Suppressor macrophage treated with lipopolysaccharide for 1 hour (primary cell): ENCODE measurements around the gene CIT.
A peak's percentile ranks its signal among the peaks of the same experiment; 100 is the strongest.
"Not testable (repeated sequence)": the region's sequence is repeated elsewhere in the genome, so short reads cannot be mapped to it uniquely, and the experiment has no call there.

Experiments
- DNase-seq, 3 donors: peaks; one replicate each; pipeline ENCODE4 v3.0.0-alpha.2; 2020 to 2022

CIT gene

GRCh38 chr12:119671070-119671469 is 206.1 kb downstream of the CIT start:
- peak in 1 of 3 donors; percentile 29 for DNase-seq

- no peak for DNase-seq
These were observed 207.2 kb downstream of the CIT start for GRCh38 chr12:119669744-119670472.

GRCh38 chr12:119668324-119668841 is 208.7 kb downstream of the CIT start:
- DNase-seq = no peak

- peak; percentile 96 to 97 (median 97) for DNase-seq
These were observed 209.4 kb downstream of the CIT start, which contains the start of gene PRKAB1 for GRCh38 chr12:119667577-119668323. Gene PRKAB1, plus strand, starts transcription at chr12:119668133. Its CDS starts 112 bp downstream, at chr12:119668245.

- DNase-seq = peak; percentile 57 to 87 (median 72)
These were observed 210.1 kb downstream of the CIT start for GRCh38 chr12:119666900-119667576.

- DNase-seq = peak; percentile 50 to 69 (median 63)
These were observed 210.8 kb downstream of the CIT start for GRCh38 chr12:119666226-119666795.

GRCh38 chr12:119665164-119665929 is 211.8 kb downstream of the CIT start:
- DNase-seq = no peak

GRCh38 chr12:119664642-119665041 is 212.5 kb downstream of the CIT start:
- no peak for DNase-seq

GRCh38 chr12:119661882-119662281 is 215.2 kb downstream of the CIT start:
- DNase-seq = no peak

- peak; percentile 37 to 54 (median 49) for DNase-seq
These were observed 217.0 kb downstream of the CIT start for GRCh38 chr12:119660076-119660475.

- peak; percentile 59 to 73 (median 62) for DNase-seq
These were observed 217.7 kb downstream of the CIT start for GRCh38 chr12:119659289-119659897.

- DNase-seq = not testable (repeated sequence)
These were observed 219.0 kb downstream of the CIT start for GRCh38 chr12:119658166-119658565.

- not testable (repeated sequence) for DNase-seq
These were observed 220.1 kb downstream of the CIT start for GRCh38 chr12:119657001-119657400.

- DNase-seq = no peak
These were observed 224.5 kb downstream of the CIT start for GRCh38 chr12:119652665-119653064.

GRCh38 chr12:119649202-119649808 is 227.8 kb downstream of the CIT start:
- DNase-seq = peak; percentile 39 to 53 (median 40)

- no peak for DNase-seq
These were observed 231.5 kb downstream of the CIT start for GRCh38 chr12:119645535-119646059.

- no peak for DNase-seq
These were observed 232.2 kb downstream of the CIT start for GRCh38 chr12:119644930-119645329.

- peak in 2 of 3 donors; percentile 14 to 17 for DNase-seq
These were observed 234.1 kb downstream of the CIT start for GRCh38 chr12:119642986-119643385.
